ENCODE measurements around the gene SPDEF.

SPDEF gene

GRCh38 chr6:34540841-34541240 lies 15.3 kb downstream of the SPDEF start:
- TF ChIP-seq, protein P1, sequence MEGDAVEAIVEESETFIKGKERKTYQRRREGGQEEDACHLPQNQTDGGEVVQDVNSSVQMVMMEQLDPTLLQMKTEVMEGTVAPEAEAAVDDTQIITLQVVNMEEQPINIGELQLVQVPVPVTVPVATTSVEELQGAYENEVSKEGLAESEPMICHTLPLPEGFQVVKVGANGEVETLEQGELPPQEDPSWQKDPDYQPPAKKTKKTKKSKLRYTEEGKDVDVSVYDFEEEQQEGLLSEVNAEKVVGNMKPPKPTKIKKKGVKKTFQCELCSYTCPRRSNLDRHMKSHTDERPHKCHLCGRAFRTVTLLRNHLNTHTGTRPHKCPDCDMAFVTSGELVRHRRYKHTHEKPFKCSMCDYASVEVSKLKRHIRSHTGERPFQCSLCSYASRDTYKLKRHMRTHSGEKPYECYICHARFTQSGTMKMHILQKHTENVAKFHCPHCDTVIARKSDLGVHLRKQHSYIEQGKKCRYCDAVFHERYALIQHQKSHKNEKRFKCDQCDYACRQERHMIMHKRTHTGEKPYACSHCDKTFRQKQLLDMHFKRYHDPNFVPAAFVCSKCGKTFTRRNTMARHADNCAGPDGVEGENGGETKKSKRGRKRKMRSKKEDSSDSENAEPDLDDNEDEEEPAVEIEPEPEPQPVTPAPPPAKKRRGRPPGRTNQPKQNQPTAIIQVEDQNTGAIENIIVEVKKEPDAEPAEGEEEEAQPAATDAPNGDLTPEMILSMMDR (IDR thresholded peaks at IDR 0.05; ENCODE audit: control insufficient read depth, extremely low read depth, insufficient read depth), result no peak
- DNase-seq (ENCODE audit: low read depth), result no peak

GRCh38 chr6:34540222-34540621 lies 15.9 kb downstream of the SPDEF start:
- TF ChIP-seq, protein P1 (IDR thresholded peaks at IDR 0.05; ENCODE audit: control insufficient read depth, extremely low read depth, insufficient read depth), result no peak
- no peak overlapping the region for H3K4me3 ChIP-seq (ENCODE audit: low read depth, low read length)
- no peak for DNase-seq (ENCODE audit: low read depth)

More at GRCh38 chr6:34540841-34541240, 15.3 kb downstream of the SPDEF start:
- no peak overlapping the region for H3K4me3 ChIP-seq (ENCODE audit: low read depth, low read length)

GRCh38 chr6:34539181-34539580 lies 16.9 kb downstream of the SPDEF start:
- no peak for DNase-seq (ENCODE audit: low read depth)
- no peak overlapping the region for H3K4me3 ChIP-seq (ENCODE audit: low read depth, low read length)
- TF ChIP-seq, protein P1 (IDR thresholded peaks at IDR 0.05; ENCODE audit: control insufficient read depth, extremely low read depth, insufficient read depth), result no peak

GRCh38 chr6:34538581-34538980 lies 17.5 kb downstream of the SPDEF start:
- H3K4me3 ChIP-seq (ENCODE audit: low read depth, low read length), result no peak overlapping the region
- no peak for DNase-seq (ENCODE audit: low read depth)
- TF ChIP-seq, protein P1 (IDR thresholded peaks at IDR 0.05; ENCODE audit: control insufficient read depth, extremely low read depth, insufficient read depth), result no peak

DNA sequence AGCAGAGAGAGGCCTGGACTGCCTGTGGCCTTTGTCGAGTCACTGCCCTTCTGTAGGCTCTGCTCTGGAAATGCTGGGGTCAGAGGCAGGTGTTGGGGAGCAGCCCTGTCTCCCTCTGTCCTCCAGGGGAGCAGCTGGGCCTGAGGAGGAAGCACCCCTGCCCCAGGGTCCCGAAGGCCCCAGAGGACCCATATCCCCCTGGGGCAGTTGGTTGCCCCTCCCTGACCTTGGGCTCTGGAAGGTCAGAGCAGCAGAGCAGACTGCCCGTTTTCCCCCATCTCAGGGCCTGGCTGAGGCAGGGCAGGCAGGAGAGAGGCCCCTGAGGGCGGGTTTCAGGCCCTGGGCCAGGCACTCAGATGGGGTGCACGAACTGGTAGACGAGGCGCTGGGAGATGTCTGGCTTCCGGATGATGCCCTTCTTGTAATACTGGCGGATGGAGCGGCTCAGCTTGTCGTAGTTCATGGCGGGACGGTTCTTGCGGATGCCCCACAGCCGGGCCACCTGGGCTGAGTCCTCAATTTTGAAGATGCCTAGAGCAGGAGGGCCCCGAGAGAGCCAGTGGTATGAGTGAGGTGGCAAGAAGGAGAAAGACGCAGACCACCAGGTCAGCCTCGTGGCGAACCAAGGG lies 18.1 kb downstream of the SPDEF start:
- DNase-seq (ENCODE audit: low read depth), result no peak
- TF ChIP-seq, protein P1 (IDR thresholded peaks at IDR 0.05; ENCODE audit: control insufficient read depth, extremely low read depth, insufficient read depth), result no peak
- H3K4me3 ChIP-seq (ENCODE audit: low read depth, low read length), result no peak overlapping the region

- TF ChIP-seq, protein P1 (IDR thresholded peaks at IDR 0.05; ENCODE audit: control insufficient read depth, extremely low read depth, insufficient read depth), result no peak
- H3K4me3 ChIP-seq (ENCODE audit: low read depth, low read length), result peak overlapping the region; percentile 5; the same call in 1 of the 2 replicates
- DNase-seq (ENCODE audit: low read depth), result no peak
These were observed 18.9 kb downstream of the SPDEF start for GRCh38 chr6:34536959-34537848.
